HG03469 (cell line): ENCODE results near the gene CDCA5.

Experiments used
- ATAC-seq: cut with Tn5 transposase; IDR thresholded peaks from one replicate; pipeline ENCODE4 v1.9.1; 2021; ENCODE audit warnings: mild to moderate bottlenecking, moderate library complexity, moderate number of reproducible peaks; ENCODE audit not compliant: unreplicated experiment

Gene CDCA5

DNA sequence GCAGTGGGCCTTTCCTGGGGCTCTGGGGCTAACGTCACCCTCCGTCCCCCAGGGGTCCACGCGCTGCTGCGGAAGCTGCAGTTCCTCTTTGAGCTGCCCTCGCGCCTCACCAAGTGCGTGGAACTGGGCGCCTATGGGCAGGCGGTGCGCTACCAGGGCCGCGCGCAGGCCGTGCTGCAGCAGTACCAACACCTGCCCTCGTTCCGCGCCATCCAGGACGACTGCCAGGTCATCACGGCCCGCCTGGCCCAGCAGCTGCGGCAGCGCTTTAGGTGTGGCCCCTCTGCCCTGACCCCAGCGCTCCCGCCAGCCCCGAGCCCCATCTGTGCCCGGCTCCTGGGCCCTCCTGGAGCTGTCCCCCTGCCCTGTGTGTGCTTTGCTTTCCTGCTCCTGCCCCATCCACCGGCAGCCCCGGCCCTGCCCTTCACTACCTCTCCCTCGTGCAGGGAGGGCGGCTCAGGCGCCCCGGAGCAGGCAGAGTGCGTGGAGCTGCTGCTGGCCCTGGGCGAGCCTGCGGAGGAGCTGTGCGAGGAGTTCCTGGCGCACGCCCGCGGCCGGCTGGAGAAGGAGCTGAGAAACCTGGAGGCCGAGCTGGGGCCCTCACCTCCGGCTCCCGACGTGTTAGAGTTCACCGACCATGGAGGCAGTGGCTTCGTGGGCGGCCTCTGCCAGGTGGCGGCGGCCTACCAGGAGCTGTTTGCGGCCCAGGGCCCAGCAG lies 24.1 kb upstream of the CDCA5 start:
- ATAC-seq, result no peak

DNA sequence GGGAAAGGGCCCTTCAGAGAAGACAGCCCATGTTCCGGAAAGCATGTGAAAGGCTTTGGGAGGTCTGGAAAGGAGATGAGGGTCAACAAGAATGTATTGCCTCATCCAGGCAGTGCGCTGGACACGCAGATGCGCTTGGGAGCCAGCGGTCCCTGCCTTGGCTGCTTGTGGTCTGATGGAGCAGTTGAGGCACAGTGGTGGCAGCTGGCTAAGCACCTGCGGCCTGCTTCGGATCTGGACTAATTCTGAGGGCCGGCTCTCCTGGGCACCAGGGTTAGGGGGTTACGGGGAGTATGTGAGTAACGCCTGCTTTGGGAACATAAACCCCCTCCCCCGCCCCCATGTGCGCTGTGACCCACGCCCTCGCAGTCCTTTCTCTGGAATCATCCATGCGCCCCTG lies 23.2 kb upstream of the CDCA5 start:
- no peak for ATAC-seq

DNA sequence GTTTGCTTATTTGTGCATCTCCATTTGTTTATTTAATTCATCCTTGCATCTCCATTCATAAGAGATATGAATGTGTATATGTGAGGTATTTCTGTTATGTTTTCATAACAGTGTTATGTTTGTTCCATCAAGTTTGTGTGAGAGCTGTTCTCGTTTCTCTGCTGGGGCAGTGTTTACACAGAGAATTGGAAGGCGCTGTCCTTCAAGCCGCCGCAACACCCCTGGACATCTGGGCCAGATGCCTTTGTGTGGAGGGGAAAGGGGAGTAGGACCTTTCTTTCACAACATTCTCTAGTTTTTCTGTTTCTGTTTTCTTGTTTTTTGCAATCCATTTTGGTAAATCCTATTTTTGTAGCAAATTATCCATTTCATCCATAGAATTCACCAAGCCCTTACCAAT lies 20.8 kb upstream of the CDCA5 start:
- no peak for ATAC-seq

DNA sequence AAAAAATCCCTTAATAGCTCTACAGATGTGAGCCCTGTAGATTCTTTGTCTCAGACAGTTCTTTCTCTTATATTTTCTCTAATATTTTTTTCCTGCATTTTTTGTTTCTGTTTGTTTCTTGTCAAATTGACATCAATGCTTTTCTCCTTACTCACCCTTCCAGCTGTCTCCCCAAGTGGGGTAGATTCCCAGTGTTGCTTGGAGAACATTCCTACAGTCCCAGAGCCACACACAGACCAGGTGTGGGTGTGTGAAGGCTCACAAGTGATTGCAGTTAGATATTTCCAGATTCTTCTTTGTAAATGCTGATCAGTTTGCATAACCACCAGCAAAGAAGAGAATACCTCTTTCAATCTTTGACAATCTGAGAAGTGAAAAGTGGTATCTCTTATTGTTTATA lies 19.6 kb upstream of the CDCA5 start:
- ATAC-seq, result no peak

DNA sequence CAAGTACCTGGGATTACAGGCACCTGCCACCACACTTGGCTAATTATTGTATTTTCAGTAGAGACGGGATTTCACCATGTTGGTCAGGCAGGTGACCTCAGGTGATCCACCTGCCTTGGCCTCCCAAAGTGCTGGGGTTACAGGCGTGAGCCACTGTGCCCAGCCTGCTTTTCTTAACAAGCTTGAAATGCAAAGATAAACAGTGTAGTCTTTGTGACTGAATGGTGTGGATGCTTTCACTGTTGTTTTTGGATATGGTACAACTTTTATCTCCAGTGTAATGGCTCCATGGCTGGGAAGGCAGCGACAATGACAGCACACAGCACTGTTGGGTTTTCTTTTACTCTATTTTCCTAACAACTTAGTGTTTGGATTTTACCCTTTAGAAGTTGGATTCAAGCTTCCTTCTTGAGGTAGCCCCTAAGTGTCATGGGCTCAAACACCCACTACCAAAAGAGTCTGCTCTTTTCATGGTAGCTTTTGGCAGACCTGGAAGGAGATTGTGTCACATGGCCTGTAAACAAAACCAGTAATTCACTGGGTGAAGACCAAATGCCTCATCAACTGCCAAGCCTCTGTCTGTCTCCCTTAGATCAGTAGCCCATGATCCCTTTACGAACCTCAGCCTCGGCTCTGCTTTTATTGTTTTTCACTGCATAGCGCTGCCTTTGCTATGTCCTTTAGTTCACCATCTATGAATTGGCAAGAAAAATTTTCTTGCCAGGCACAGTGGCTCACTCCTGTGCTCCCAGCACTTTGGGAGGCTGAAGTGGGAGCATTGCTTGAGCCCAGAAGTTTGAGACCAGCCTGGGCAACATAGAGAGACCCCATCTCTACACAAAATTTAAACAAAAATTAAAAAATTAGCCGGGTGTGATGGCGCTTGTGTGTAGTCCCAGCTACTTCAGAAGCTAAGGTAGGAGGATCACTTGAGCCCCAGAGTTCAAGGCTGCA lies 18.6 kb upstream of the CDCA5 start:
- no peak for ATAC-seq

DNA sequence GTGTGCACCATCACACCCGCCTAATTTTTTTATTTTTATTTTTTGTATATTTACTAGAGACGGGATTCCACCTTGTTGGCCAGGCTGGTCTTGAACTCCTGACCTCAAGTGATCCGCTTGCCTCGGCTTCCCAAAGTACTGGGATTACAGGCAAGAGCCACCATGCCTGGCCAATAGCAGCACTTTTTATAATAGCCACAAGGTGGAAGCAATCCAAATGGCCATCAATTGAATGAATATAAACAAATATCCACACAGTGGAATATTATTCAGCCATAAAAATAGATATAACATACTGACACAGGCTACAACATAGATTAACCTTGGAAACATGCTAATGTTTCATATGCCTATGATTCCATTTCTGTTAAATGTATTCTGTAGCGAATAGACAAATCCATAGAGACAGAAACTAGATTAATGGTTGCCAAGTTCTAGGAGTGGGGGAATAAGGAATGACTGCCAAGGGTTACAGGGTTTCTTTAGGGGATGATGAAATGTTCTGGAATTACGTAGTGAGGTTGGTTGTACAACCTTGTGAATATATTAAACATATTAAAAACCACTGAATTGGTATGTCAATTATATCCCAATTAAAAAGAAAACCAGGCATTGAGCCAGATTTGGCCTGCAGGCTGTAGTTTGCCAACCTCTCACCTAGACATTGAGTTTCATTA lies 17.0 kb upstream of the CDCA5 start:
- no peak for ATAC-seq

DNA sequence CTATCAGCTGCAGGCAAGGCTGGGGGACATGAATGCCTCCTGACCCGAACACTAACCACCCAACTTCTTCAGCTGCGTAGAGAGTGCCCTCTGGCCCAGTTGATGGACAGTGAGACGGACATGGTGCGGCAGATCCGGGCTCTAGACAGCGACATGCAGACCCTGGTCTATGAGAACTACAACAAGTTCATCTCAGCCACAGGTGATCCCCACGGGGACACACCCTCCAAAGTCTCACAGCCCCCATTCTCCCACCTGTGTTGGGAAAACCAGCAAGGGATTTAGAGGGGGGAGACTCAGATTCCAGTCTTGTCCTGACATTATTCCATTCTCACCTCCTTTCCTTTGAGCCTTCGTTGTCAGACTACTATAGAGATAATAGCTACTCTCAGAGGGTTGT lies 13.1 kb upstream of the CDCA5 start:
- no peak for ATAC-seq

DNA sequence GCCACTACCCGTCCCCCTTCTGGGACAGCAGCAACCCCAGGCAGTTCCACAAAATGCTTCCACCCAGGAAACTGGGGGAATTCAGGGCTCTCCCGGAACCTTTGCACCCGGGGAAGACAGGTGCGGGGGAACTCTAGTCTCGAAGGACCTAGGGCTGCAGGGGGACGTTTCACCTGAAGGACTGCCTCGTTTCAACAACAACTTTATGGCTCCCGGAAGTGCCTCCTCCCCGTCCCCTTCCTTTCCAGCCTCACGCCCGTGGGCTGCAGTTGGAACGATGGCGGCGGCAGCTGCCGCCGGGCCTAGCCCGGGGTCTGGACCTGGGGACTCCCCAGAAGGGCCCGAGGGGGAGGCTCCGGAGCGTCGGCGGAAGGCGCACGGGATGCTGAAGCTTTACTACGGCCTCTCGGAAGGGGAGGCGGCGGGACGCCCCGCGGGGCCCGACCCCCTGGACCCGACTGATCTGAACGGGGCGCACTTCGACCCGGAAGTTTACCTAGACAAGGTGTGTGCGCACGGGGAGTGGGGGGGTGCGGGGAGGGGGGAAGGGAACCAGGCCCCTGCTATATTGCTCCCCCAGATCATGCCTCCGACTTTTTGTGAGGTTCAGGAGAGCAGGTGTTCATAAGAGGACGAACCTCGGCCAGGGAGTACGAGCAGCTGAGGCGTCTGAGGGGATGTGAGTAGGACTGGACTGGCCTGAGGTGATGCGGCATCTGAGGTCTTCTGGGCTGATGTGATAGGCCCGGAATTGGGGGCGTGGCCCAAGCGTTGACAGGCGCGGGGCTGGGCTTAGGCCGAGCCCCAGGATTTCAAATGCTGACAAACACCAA lies 12.3 kb upstream of the CDCA5 start, which contains the start of gene VPS51:
Gene VPS51 (plus strand): TSS at position 241 of the 833 bp plus-strand sequence. CDS start 37 bp downstream, at position 278.
- ATAC-seq, result peak; percentile 50

DNA sequence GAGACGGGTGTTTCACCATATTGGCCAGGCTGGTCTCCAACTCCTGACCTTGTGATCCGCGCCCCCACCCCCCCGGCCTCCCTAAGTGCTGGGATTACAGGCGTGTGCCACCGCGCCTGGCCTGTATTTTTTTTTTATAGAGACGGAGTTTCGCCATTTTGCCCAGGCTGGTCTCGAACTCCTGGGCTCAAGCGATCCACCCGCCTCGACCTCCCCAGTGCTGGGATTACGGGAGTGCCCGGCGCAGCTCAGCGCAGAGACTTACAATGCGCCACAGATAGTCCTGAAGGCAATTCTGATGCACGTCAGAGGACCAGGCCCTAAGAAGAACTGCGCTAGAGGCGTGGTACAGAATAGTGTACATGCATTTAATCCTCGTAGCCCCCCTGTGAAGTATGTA lies 11.6 kb upstream of the CDCA5 start:
- no peak for ATAC-seq

DNA sequence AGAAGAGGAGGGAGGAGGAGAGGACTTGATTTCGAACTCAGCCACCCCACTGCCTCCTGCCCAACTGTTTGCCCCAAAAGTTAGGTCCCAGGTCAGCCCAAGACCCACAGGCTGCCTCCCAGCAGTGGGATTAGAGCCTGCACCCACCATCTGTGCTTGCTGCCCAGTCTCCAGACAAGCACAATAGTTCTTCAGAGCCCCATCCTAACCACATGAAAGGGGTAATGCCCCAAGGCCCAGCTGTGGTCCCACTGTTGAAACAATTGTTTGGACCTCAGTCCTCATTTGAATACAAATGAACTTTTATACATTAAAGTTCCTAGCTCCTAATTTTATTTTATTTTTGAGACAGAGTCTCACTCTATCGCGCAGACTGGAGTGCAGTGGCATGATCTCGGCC lies 6.8 kb upstream of the CDCA5 start:
- ATAC-seq, result no peak

DNA sequence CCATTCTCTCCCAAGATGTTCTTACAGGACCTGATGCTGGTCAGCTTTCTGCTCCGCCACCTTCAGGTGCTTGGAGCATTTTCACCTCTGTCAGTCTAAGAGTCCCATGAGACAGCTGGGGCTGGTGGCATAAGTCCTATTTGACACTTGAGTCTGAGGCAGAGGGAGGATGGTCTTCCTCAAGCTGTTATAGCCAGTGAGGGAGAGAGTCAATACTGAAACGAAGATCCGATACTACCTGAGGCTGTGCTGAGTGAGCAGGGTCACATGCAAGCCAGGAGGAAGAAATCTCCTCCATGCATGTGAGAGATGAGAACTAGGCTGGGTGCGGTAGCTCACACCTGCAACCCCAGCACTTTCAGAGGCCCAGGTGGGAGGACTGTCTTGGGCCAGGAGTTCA lies 5.8 kb upstream of the CDCA5 start:
- no peak for ATAC-seq

DNA sequence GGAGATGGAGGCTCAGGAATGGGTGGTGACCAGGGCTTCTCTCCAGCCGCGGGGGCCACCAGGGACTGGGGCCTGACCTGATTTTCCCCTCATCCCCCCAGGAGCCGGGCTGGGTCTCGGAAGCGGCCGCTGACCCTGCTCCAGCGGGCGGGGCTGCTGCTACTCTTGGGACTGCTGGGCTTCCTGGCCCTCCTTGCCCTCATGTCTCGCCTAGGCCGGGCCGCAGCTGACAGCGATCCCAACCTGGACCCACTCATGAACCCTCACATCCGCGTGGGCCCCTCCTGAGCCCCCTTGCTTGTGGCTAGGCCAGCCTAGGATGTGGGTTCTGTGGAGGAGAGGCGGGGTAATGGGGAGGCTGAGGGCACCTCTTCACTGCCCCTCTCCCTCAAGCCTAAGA lies 4.0 kb upstream of the CDCA5 start:
- ATAC-seq, result no peak

DNA sequence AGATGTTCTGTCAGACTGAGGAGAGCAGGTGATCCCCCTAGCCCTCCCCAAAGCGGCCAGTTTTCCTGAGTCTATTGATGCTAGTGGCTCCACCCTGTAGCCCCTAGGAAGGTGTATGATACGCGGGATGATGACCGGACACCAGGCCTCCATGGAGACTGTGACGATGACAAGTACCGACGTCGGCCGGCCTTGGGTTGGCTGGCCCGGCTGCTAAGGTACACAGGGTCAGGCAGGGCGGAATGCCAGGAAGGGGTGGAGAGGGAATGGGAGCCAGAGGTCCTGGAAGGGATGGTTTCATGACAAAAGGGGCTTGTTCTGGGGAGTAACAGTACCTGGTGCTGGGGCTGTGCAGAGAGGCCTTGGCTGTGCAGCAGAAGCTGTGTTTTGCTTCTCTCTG lies 3.4 kb upstream of the CDCA5 start:
- no peak for ATAC-seq

DNA sequence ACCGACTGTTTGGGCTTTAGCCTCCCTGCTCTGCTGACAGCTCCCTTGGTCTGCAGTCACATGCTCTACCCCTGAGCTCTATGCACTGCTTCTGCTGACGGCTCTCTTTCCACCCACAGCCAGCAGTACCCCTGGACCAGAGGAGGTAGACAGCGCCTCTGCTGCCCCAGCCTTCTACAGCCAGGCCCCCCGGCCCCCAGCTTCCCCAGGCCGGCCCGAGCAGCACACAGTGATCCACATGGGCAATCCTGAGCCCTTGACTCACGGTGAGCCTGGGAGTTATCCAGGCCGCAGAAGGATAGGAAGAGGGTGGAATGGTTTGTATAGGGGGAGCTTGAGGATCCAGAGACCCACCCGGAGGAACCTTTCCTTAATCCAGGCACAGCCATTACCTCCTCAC lies 3.0 kb upstream of the CDCA5 start:
- ATAC-seq, result no peak

DNA sequence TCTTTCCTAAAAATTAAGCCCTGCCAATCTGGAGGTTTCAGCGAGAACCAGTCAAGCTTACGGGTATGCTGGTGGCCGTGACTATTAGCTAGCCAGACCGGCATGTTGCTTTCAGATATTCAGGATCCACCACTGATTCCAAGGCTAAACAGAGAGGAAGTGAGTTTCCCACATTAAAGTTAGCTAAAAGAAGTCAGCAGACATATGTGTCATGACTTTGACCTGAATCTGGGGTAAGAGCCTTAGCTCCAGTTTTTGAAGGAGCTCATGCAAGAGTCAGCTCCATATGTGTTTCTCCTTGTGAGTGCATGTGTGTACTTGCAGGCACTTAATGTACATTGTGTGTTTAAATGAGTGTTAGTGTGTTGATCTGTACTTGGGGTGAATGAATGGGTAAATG lies 1.6 kb upstream of the CDCA5 start:
- ATAC-seq, result no peak

DNA sequence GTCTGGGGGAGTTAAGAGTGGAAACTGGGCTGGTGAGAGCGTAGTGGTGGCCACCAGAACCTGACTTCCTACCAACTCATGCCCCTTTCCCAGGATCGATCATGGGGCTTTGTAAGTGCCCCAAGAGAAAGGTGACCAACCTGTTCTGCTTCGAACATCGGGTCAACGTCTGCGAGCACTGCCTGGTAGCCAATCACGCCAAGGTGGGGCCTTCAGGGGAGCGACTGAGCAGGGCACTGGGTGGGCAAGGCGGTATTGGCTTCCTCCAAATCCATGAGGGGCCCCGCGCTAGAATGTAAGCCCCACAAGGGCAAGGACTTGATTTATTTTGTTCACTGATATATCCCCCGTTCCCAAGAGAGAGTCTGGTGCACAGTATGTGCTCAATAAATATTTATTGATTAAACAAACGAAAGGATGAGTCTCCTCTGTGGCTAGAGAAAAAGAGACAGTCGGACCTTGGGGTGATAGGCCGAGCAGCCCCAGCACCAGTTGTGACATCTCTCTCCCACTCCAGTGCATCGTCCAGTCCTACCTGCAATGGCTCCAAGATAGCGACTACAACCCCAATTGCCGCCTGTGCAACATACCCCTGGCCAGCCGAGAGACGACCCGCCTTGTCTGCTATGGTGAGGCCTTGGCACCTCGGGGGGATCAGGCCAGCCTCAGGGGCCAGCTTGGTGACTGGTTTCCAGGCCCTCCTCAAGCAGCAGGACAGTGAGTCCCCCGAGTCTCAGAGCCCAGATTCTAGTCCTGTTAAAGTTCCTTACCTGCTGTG lies 947 bp upstream of the CDCA5 start:
- no peak for ATAC-seq

DNA sequence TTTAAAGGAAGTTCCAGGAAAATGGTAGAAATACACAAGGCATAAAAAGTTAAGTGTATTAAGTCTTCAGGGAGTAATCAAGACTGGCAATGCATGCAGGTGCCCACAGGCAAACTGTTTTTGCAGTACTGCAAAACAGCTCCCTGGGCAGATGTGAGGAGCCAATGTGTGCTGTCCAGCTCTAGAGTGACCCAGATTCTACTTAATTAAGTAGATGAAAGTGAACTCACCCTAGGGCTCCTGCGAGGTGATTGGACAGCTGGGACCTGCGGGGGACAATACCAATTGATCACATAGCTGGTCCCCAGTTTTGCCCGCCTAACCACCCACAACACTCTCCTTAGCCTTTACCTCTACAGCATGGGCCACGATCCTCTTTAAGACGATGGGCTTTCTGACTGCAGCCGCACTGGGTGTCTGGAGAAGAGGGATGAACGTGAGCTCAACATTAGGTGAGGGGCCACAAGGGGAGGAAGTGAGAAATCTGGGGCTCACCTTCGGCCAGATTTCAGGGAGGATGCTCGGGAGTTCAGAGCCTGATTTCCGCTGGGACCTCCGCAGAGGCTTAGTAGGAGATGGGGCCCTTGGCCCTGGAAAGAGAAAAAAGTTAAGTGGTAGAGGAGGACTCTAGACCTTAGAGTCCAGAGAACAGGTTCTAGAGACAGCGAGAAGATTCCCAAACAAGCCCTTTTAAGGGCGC lies 556 bp downstream of the CDCA5 start:
- peak; percentile 12 for ATAC-seq

DNA sequence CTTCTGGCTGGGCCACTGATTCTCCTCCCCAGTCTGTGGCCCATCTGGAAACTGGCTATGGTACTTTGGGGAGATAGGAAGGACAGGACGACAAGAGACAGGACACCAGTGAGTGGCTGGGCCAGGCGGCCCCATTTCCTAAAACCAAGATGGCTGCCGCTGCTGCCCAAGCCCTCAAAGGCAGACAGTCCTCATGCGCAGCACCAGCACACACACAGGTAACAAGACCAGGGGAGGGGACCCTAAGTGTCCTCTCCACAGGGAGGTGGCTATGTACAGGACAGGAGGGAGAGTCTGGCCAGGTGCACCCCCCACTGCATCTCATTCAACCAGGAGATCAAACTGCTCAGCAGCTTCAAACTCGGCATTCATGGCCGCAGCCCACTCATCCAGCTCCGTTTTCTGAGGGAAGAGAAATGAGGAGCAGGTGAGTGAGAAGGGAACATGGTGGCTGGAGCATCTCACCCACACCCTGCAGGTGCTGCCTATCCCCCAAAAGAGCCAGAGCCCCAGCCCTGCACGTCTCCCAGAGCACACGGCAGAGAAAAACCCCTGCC lies 5.0 kb downstream of the CDCA5 start:
- no peak for ATAC-seq

DNA sequence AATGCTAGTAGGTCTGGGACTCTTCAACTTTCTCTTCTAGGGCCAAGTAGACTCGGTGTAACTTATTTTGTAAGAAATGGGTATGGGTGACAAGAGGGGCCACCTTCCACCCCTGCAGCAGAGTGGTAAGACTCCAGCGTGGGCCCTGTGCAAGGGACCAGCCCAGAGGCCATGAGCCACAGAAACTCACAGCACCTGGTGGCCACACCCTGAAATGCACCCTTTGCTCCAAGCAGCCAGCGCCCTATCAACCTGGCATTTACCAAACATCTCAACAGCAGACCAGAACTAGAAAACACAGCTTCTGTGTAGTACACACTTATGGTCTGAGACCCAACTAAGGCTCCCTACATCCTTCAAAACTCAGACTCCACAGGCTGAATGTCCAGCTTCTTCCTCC lies 5.7 kb downstream of the CDCA5 start:
- ATAC-seq, result no peak
